Stimulated activated CD8-positive, alpha-beta memory T cell treated with anti-CD3 and anti-CD28 coated beads, Interleukin-4, amount 100 ng/mL, for 24 hours (primary cell): ENCODE measurements around the gene LAMA3.

Experiments used
- DNase-seq: peaks from one replicate; pipeline ENCODE4 v3.0.0-alpha.2; 2020; ENCODE audit warnings: low read depth

LAMA3 gene

GRCh38 chr18:23822590-23823385 is 133.5 kb downstream of the LAMA3 start:
- no peak for DNase-seq

- no peak for DNase-seq
Measured at GRCh38 chr18:23824240-23824639, 135.0 kb downstream of the LAMA3 start.

DNA sequence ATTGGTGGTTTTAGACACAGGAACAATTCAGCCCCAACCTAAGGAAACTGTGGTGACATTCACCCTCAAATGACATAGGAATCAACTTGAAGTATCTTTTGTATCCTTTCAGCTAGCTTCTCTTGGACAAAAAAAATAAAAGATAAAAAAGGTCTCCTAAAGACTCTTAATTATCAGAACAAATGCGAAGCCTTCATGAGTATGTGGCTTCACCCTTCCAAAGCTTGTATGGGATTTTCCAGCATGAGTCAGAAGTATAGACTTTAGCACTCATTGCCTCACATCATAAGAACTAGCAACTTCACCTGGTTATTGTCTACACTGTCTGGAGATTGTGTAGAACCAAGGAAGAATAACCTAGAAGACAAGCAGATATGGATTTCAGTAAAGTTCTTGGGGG is 135.4 kb downstream of the LAMA3 start:
- no peak for DNase-seq

GRCh38 chr18:23825496-23825895 is 136.2 kb downstream of the LAMA3 start:
- no peak for DNase-seq

DNA sequence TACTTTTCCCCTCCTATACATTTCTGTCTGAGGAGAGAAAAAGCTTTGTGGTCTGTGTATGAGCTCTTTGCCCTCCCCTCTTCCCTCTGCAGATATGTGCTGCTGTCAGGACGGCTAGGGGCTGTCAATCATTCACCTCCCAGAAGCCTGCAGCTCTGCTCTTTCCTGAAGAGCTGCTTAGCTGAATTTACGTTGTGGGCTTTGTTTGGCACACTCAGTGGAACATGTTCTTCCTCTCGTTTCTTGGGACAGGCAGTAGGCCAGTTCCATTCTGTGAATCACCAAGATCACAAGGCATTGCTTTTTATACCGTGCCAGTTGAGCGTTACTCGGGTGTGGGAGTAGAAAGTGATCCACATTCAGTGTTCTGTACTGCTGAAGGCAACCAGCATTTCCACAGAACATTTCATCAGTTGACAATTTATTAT is 136.7 kb downstream of the LAMA3 start:
- no peak for DNase-seq

DNA sequence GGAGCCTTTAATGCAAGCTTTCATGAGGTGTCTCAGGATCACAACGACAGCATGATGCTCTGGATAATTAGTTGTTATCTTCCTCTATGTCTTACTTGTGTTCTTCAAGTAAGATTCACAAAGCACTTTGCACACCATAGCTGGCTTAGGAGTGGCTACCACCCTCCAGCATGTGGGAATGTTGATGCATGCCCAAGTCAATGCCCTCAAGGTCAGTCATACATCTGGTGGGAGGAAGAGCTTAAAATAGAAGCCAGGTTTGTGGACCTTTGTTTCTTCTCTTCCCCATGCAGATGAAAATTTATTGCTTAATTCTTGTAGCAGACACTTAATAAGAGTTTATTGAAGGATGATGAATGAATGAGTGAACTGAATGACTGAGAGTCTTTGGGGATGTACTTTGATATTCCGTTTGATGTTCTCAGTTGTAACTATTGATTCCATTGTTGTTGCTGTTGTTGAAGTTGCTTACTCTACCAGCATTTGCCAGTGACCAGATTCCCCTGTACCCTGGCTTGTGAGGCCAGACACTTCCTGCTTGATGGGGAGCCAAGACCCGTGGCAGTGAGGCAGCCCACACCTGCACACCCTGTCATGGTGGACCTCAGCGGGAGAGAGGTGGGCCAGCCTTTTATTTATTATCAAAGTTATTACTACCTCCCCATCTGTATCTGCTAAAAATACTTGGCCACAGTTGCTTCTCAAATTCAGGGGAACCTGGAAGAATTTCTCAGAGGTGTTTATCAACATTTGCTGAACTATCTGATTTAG is 137.8 kb downstream of the LAMA3 start:
- no peak for DNase-seq

- DNase-seq: no peak
Measured at GRCh38 chr18:23827681-23828080, 138.4 kb downstream of the LAMA3 start.

DNA sequence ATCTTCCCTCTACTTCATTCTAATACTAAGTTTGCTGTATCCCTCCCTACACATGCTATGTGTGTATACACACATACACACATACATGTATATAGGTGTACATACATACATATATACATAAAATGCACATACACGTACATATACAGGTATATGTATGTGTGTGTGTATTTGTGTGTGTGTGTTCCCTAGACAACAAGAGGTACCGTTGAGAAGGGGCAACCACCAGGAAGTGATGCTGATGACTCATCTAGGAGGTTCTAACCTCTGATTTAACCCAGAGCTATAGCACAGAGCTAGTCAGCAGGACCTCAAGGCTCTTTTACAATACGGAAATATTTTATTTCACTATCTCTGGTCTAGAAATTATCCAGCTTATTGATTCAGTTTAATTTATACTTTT is 139.2 kb downstream of the LAMA3 start:
- no peak for DNase-seq

DNA sequence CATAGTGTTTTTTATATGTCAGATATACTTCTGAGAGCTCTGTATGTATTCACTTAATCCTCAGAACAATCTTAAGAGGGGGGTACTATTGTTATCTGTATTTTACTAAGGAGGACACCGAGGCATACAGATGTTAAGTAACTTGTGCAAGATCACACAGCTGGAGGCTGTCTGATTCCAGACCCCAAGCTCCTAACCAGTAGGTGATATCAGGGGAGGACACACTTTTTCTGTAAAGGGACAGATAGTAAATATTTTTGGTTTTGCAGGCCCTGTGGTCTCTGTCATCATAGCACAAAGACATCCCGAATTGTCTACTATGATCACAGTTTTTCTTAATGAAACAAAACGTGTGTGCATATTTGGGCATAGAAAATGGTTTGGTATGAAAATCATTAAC is 143.7 kb downstream of the LAMA3 start:
- no peak for DNase-seq

DNA sequence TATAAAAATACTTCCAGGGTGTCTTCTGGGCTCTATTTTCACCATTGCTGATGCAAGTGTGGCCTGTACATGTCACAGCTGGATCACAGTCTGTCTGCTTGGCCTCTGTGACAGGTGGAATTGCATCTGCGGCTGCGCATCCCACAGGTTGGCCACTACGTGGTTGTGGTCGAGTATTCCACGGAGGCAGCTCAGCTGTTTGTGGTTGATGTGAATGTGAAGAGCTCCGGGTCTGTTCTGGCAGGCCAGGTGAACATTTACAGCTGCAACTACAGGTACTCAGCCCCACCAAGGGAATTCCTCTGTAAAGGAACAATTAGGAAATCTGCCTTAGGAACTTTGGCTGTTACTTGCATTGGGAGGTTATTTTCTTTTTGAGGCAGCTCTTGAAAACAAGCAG is 144.5 kb downstream of the LAMA3 start:
- DNase-seq: no peak

DNA sequence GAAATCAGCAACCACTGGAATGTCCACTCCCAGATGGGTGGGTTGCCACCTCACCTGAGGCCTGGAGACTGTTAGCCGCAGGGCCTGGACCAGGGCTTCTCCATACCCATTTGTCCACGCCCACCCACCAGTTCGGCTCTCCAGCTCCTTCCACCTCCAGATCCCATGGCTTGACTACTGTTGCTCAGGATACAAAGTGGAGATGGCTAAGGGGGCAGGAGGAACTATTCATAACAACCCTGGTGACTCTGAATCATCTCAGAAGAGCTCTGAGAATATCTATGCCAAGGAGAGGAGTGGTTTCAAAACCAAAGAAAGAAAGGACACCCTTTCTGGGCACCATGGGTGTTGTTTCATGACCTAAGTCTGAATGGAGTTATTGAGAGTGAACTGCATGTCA is 145.8 kb downstream of the LAMA3 start:
- no peak for DNase-seq

GRCh38 chr18:23835506-23835905 is 146.3 kb downstream of the LAMA3 start:
- DNase-seq: no peak

GRCh38 chr18:23837591-23837990 is 148.3 kb downstream of the LAMA3 start:
- DNase-seq: no peak

- DNase-seq: no peak
Measured at GRCh38 chr18:23838233-23838632, 149.0 kb downstream of the LAMA3 start.

DNA sequence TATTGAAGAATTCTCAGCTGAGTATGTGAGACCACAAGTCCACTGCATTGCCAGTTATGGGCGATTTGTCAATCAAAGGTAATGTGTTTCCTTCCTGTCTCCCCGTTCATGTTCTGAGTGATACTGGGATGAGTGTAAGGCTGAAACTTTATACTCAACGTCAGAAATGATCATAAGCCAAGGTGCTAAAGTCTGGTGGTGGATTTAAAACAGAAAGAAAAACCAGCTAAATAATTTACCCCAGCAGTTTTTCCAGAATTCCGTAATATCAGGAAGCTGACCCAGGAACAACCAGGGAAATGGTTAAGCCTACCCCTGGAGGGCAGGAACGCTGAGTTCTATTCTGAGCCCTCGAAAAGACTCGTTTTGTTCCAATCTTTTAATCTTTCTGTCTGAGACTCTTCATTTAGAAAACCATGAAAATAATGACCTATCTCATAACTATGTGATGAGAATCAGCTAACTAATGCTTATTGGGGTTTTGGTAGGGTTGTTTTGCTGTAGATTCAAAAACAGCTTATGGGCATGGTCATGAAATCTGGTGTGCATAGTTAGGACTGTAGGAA is 149.6 kb downstream of the LAMA3 start:
- no peak for DNase-seq

DNA sequence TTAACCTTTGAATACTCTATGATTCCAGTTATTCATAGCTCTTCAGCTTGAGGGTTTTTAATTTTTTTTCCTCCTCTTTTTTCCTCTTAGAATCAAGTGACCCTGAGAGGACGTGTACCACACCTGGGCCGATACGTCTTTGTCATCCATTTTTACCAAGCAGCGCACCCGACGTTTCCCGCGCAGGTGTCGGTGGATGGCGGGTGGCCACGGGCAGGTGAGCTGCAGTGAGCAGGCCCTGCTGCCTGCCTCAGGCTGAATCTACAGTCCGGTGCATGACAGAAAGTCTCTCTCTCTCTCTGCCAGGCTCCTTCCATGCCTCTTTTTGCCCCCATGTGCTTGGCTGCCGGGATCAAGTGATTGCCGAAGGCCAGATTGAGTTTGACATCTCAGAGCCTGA is 153.1 kb downstream of the LAMA3 start:
- no peak for DNase-seq

GRCh38 chr18:23844991-23845680 is 155.9 kb downstream of the LAMA3 start:
- no peak for DNase-seq

DNA sequence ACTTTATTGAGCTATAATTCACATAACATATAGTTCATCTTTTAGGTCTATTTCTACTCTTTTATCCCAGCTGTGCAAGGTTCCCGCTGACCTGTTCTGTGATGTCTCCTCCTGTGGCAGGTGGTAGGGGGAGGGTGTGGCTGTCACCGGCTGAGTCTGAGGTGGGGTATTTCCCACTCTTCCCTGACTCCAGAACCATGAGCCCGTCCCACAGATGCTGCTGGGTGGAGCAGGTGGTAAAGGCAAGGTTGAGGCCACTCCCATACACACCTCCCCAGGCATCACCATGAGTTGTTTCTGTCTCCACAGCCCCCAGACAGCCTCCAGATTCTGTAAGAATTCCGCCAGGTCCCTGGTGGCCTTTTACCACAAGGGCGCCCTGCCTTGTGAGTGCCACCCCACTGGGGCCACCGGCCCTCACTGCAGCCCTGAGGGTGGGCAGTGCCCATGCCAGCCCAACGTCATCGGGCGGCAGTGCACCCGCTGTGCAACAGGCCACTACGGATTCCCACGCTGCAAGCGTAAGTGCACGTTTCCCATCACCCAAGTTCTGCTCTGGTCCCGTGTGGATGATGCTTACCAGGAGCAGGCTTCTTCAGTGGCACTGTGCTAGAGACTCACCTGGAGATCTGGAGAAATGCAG is 156.9 kb downstream of the LAMA3 start:
- DNase-seq: no peak

- no peak for DNase-seq
Measured at GRCh38 chr18:23847321-23847986, 158.2 kb downstream of the LAMA3 start.

GRCh38 chr18:23849141-23849540 is 159.9 kb downstream of the LAMA3 start:
- DNase-seq: no peak

DNA sequence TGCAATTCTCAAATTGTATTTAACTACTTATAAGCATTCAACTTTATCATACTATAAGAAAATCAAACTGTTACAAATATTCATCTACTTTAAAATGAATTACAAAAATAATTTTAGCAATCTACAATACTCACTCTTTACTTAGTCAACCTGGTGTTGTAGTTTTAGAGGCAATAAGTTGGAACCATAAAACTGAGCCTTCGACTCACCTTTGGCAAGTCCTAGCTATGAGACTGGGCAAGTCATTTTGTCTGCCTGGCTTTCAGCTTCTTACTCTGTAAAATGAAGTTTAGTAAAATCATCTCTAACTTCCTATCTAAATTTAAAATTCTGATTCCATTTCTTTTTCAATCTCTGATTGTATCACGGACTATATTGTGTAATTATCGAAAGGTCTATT is 161.0 kb downstream of the LAMA3 start:
- DNase-seq: no peak
